Parathyroid adenoma (tissue), 2 donors: ENCODE data around the gene EMX2.

Experiments used
- H2AFZ ChIP-seq: fragments of 300-600 bp; sonication (generic); one replicate; pipeline ENCODE4 v1.7.0; 2017; ENCODE audit warnings: antibody characterized with exemption, mild to moderate bottlenecking
- H3K27ac ChIP-seq: fragments of 300-600 bp; sonication (generic); one replicate; pipeline ENCODE4 v1.7.0; 2017
- H3K27me3 ChIP-seq: fragments of 300-600 bp; sonication (generic); one replicate; pipeline ENCODE4 v1.7.0; 2017; ENCODE audit warnings: low read length; ENCODE audit not compliant: control insufficient read depth, insufficient read depth
- H3K36me3 ChIP-seq: fragments of 300-600 bp; sonication (generic); one replicate; pipeline ENCODE4 v1.7.0; 2017; ENCODE audit warnings: low read length; ENCODE audit not compliant: control insufficient read depth, insufficient read depth
- H3K4me1 ChIP-seq: fragments of 300-600 bp; sonication (generic); one replicate; pipeline ENCODE4 v1.7.0; 2017; ENCODE audit warnings: control low read depth
- H3K4me2 ChIP-seq: fragments of 300-600 bp; sonication (generic); one replicate; pipeline ENCODE4 v1.7.0; 2017; ENCODE audit warnings: low read length
- H3K4me3 ChIP-seq: fragments of 300-600 bp; sonication (generic); one replicate; pipeline ENCODE4 v1.7.0; 2017; ENCODE audit warnings: low read depth, low read length
- H3K79me2 ChIP-seq: fragments of 300-600 bp; sonication (generic); one replicate; pipeline ENCODE4 v1.7.0; 2017; ENCODE audit warnings: control low read depth
- H3K9ac ChIP-seq: fragments of 300-600 bp; sonication (generic); one replicate; pipeline ENCODE4 v1.7.0; 2017; ENCODE audit warnings: mild to moderate bottlenecking
- H3K9me3 ChIP-seq: fragments of 300-600 bp; sonication (generic); one replicate; pipeline ENCODE4 v1.7.0; 2017; ENCODE audit warnings: low read length; ENCODE audit not compliant: control insufficient read depth
- CTCF ChIP-seq: fragments of 300-600 bp; sonication (generic); IDR thresholded peaks from one replicate; pipeline ENCODE4 v1.7.0; 2017; ENCODE audit warnings: antibody characterized with exemption, mild to moderate bottlenecking
- donor health status: primary hyperparathyroidism.

EMX2 gene

GRCh38 chr10:117499248-117500105, 43.1 kb upstream of the EMX2 start:
- Histone ChIP-seq H3K27me3 (no peaks in the 10 kb centered on the region), H3K4me1 (no peaks in the 10 kb centered on the region), H3K9ac (no peak overlapping the region), H3K9me3 (no peaks in the 10 kb centered on the region), H2AFZ (no peak overlapping the region), H3K27ac (no peak overlapping the region), H3K4me2 (no peak overlapping the region), H3K79me2 (no peaks in the 10 kb centered on the region), H3K36me3 (no peaks in the 10 kb centered on the region), H3K4me3 (no peak overlapping the region)
- no peak for TF ChIP-seq CTCF

DNA sequence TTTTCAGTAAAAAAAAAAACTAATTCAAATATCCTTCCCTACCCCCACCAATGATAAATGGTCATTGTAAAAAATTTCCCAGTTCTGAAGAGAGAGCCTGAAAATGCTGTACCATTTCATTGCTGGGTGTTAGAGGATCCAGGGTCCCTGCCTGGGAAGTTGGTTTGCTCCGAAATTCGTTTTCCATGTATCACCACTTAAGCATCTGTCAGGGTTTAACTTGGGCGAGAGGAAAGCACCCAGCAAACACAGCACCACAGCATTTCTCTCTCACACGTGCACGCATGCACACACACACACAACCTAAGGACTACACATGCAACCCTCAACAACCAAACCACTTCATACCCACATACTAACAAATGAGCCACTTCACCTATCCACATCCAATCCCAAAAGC, 42.1 kb upstream of the EMX2 start:
- Histone ChIP-seq H3K4me3 (no peak overlapping the region), H3K79me2 (no peaks in the 10 kb centered on the region), H3K9me3 (no peaks in the 10 kb centered on the region), H3K4me1 (no peaks in the 10 kb centered on the region), H3K27ac (no peak overlapping the region), H3K4me2 (no peak overlapping the region), H3K36me3 (no peaks in the 10 kb centered on the region), H2AFZ (no peak overlapping the region), H3K9ac (no peak overlapping the region), H3K27me3 (no peaks in the 10 kb centered on the region)
- TF ChIP-seq CTCF: no peak

GRCh38 chr10:117501460-117502035, 41.0 kb upstream of the EMX2 start:
- no peaks in the 10 kb centered on the region for H3K79me2 ChIP-seq

DNA sequence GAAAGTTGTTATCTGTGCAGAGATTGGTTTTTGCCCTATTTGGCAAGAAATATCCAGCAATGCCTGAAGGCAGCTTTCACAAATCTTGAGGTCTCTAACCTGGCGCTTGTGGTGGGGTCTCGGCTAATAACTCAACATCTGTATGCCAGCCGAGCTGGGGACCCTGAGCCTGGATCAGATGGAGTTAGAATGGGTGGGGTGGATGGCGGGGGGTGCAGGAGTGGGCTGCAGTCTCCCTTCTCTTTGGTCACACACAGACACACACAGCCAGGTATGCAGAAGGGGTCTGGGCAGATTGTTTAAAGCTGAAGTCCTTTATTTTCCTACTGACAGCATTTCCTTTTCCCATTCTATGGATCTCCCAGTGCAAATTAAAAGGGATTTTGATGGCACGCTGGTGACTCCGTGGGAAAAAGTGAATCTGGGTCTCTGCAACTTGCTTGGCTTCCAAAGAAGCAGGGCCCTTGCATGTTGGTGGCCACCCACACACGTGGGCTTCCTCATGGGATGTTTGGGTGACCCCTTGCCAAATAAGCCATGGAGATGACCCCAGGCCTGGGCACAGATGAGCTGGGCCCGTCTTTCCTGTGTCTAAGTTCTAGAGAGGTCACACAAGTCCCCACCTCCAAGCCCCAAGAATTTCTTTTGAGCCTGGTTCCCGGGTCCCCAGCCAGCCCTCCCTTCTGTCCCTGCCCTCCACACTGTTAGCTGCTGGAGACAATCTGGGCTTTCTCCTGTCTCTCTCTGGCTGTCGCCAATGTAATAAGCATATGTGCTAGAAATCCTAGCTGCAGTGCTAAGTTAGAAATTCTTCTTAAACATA, 39.9 kb upstream of the EMX2 start:
- H3K27ac ChIP-seq: no peak overlapping the region
- H3K36me3 ChIP-seq: no peaks in the 10 kb centered on the region
- H3K9me3 ChIP-seq: no peaks in the 10 kb centered on the region
- TF ChIP-seq CTCF: no peak
- no peak overlapping the region for H2AFZ ChIP-seq
- no peaks in the 10 kb centered on the region for H3K79me2 ChIP-seq
- H3K27me3 ChIP-seq: no peaks in the 10 kb centered on the region
- no peak overlapping the region for H3K4me3 ChIP-seq
- H3K9ac ChIP-seq: no peak overlapping the region
- H3K4me1 ChIP-seq: no peaks in the 10 kb centered on the region
- H3K4me2 ChIP-seq: no peak overlapping the region

More at GRCh38 chr10:117501460-117502035, 41.0 kb upstream of the EMX2 start:
- H3K27ac ChIP-seq: no peak overlapping the region
- H3K9ac ChIP-seq: no peak overlapping the region
- H3K4me1 ChIP-seq: no peaks in the 10 kb centered on the region
- TF ChIP-seq CTCF: no peak
- H3K36me3 ChIP-seq: no peaks in the 10 kb centered on the region
- no peak overlapping the region for H3K4me2 ChIP-seq
- no peak overlapping the region for H3K4me3 ChIP-seq
- no peaks in the 10 kb centered on the region for H3K27me3 ChIP-seq
- no peak overlapping the region for H2AFZ ChIP-seq
- no peaks in the 10 kb centered on the region for H3K9me3 ChIP-seq
